HG02759 (cell line): ENCODE data around the gene CATSPERD.

Source experiments
- ATAC-seq: cut with Tn5 transposase; IDR thresholded peaks from one replicate; pipeline ENCODE4 v1.9.1; 2021; ENCODE audit warnings: mild to moderate bottlenecking, moderate library complexity; ENCODE audit not compliant: unreplicated experiment

CATSPERD gene

DNA sequence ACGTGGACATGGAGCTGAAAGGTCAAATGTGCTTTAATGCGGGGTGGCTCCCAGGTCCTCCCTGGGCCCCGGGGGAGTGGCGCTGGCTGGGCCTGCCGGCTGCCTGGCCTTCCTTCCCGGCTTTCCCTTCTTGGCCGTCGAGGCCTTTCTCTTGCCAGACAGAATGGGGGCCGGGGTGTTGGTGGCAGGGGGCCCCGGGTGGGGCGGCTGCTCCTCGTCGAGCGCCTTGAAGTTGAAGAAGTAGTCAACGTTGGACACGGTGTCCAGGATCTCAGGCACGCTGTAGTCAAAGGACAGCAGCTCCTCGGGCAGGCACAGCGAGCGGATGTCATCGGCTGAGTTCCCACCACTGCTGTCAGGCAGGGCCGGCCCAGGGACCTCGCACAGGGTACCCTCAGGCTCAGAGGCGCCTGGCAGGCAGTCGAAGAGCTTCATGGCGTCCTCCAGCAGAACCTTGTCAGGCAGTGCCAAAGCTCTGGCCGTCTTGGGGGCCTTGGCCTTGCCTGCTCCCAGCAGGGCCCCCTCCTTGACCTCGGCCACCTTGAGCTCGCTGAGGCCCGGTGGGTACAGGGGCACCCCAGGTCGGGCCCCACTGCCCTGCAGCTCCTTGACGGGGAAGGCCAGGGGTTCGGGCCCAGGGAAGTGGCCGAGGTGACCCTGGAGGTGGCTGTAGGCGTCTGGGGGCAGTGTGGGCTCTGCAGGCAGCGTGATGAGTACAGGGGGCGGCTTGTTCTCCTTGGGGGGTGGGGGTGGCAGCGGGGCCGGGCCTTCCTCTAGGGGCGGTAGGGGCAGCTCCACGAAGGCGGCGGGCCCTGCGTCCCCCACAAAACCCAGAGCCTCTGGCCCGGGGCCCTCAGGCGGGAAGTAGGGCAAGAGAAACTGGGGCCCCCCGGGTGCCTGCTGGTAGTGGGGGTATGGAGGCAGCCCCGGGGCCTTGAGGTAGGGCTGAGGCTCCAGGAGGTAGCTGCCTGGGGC lies 62.8 kb downstream of the CATSPERD start:
- ATAC-seq = no peak

DNA sequence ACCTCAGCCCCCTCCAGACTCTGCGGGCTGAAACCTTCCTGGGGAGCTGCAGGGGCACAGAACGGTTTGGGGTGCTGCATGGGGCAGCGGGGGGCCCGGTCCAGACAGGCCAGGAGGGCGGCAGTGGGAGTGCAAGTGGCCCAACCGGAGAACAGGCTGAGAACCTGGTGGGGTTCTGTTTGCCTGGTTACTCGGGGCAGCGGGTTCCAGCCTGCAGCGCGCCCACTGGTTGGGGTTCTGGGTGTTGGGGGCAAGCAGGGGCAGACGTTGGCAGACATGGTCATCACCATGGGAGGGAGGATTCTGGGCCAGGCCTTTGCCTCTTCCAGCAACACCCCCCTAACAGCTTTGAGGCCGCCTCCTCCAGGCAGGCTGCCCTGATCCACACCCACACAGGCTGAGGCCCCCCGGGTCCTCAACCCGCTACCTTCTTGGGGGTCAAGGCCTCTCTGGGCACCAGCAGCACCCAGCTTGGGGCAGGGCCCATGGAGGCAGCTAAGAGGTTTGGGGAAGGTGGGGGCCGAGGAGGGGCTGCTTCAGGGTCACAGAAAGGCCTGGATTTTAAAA lies 64.2 kb downstream of the CATSPERD start, which contains the start of gene PRR22:
Gene PRR22, minus strand, starts transcription at position 166 of the 567 bp plus-strand sequence. Its CDS starts 86 bp downstream, at position 80.
- no peak for ATAC-seq

- no peak for ATAC-seq
Measured at GRCh38 chr19:5785423-5785822, 65.0 kb downstream of the CATSPERD start.

DNA sequence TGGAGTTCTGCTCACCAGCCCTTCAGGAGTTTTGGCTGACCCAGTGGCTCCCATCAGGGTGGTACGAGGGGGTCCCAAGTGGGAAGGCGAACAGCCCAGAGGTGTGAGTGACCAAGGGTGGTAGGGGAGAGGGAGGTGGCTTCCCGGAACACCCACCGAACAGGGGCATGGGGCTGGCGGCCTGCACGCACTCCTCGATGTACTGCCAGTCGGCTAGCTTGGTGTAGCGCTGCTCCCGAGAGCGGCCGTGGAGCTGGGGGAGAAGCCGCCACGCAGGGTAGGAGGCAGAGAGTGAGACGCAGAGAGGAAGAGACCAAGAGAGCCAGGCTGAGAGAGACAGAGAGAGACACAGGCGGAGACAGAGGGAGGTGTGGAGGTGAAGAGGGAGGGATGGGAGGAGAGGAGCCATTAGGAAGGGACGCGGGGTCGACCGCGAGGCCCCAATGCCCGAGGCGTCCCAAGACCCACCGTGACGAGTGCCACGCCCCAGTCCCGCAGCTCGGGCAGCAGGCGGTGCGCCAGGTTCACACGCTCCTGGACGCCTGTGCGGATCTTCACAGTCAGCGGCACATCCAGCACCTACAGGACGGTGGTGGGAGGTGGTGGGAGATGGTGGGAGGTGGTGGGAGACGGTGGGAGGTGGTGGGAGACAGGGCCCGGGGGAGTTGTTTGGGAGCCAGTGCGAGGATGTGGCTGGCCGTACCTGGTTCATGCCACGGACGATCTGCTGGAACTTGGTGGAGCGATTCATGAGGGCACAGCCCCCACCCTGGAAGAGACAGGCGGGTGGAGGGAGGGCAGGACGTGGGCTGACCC lies 66.4 kb downstream of the CATSPERD start:
- ATAC-seq = no peak

GRCh38 chr19:5787409-5788182 lies 67.2 kb downstream of the CATSPERD start:
- ATAC-seq = no peak

DNA sequence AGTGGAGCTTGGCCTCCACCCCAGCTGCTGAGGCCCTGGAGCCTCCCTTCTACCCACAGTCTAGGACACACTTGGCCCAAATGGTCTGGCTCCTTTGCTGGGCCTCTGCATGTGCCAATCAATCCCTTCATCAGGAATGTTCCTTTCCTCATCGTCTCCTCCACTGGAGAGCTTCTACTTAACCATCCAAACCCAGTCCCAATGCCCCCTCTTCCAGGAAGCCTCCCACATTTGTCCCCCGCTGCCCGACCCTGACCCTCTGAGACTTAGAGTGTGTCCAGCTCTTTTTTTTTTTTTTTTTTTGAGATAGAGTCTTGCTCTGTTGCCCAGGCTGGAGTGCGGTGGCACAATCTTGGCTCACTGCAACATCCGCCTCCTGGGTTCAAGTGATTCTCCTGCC lies 68.0 kb downstream of the CATSPERD start:
- ATAC-seq = no peak

GRCh38 chr19:5789351-5789761 lies 68.9 kb downstream of the CATSPERD start:
- ATAC-seq = no peak

DNA sequence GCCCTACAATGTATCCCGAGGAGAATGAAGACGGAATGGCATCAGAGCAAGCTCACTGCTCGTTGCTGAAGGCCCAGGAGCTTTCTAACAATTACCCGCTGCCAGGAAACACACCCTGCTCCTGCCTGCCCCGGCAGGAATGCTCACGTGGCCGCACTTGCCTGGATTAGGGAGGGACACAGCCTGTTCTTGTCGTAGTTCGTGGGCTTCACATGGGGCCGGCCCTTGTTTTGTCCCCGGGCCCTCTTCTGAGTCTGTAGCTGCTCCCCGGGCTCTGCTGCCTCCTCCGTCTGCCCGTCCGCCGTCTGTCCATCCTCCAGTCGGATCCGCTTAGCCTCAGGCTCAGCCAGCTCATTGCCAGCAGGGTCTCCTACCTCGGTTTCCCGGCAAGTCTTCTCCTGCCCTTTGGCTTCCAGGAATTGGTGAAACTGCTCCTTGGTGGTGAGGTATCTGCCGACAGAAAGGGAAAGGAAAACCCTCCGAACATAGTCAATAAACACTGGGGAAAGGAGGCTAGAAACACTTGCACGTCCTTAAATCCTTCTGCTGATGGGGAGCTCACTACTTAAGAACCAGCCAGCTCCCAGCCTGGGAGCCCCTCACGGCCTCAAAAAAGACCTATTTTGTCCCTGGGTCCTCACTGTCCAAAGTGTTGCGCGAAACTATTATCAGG lies 69.6 kb downstream of the CATSPERD start:
- ATAC-seq = no peak

DNA sequence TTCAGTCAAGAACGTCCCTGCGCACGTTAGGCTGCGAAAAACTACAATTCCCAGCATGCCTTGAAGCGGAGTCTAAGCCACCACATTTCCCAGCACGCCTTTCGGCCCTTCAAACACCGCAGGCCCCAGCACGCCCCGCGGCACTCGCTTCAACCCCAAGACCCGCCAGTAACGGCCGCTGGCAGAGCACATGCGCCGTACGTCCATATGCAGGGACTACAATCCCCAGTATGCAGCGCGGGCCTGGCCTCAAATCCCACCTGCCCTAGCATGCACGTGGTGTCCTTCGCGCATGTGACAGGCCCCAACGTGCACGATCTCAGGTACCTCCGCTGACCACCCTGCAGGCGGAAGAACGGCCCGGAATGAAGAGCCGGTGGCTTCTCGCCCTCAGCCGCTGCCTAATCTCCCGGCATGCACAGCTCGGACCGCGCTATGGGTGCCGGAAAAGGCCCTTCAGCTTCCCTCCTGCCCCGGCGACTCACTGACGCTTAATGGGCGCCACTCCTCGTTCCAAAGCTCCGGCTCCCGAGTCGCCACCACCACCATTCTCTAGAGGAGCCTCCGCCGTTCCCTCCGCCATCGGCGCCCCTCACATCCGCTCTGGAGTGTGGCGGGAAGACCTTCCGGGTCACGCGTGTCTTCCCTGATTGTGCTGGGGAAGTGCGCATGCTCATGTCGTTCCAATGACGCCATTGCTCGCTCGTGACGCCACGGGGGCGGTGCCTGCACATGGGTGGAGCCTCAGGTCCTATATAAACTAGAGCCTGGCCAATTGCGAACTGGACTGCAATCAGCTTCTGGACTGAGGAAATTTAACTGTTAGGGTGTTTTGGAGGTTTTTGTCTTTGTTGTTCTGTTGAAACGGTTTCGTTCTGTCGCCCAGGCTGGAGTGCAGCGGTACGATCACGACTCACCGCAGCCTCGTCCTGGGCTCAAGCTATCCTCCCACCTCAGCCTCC lies 70.4 kb downstream of the CATSPERD start, which contains the start of gene DUS3L:
Gene DUS3L, minus strand, starts transcription at position 605 of the 962 bp plus-strand sequence. Its CDS starts 22 bp downstream, at position 583.
- ATAC-seq = peak; percentile 89

DNA sequence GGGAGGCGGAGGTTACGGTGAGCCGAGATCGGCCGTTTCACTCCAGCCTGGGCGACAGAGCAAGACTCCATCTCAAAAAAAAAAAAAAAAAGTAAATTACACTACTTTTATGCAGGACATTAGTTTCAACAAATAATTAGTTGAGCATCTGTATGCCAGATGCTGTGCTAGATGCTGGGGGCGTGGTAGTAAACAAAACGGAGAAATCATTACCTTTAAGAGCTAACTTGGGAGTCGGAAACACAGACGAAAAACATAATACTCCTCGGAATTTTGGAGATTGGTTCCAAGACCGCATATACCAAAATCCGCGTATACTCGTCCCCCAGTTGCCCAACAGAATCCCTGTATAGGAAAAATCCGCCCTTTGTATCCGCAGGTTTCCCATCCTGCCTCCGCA lies 71.8 kb downstream of the CATSPERD start:
- ATAC-seq = no peak

DNA sequence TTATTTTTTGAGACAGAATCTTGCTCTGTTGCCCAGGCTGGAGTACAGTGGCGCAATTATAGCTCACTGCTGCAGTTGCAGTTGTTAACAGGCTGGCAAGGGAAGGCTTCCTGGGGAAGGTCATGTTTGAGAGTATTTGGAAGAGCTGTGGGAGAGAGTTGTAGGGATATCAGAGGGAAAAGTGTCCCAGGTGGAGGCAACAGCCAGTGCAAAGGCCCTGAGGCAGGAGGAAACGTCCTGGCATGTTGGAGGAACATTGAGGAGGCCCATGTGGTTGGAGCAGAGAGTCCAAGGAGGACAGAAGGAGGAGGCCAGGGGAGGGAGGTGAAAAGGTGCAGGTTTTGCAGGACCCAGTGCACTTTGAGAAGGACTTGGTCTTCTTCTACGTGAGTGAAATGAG lies 72.8 kb downstream of the CATSPERD start:
- no peak for ATAC-seq

- ATAC-seq = no peak
Measured at GRCh38 chr19:5795382-5795919, 75.0 kb downstream of the CATSPERD start.

DNA sequence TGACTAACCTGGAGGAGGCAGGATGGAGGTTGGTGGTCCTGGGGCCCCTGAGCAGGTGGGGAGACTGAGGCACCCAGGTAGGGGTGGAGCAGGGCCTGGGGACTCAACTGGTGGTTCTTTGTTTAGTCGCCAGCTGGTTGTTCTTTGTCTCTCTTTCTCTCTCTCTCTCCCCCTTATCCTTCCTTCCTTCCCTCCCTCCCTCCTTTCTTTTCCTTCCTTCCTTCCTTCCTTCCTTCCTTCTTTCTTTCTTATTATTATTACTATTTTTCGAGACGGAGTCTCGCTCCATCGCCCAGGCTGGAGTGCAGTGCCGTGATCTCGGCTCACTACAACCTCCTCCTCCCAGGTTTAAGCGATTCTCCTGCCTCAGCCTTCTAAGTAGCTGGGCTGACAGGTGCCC lies 77.8 kb downstream of the CATSPERD start:
- ATAC-seq = no peak

- no peak for ATAC-seq
Measured at GRCh38 chr19:5799247-5800241, 79.1 kb downstream of the CATSPERD start.

DNA sequence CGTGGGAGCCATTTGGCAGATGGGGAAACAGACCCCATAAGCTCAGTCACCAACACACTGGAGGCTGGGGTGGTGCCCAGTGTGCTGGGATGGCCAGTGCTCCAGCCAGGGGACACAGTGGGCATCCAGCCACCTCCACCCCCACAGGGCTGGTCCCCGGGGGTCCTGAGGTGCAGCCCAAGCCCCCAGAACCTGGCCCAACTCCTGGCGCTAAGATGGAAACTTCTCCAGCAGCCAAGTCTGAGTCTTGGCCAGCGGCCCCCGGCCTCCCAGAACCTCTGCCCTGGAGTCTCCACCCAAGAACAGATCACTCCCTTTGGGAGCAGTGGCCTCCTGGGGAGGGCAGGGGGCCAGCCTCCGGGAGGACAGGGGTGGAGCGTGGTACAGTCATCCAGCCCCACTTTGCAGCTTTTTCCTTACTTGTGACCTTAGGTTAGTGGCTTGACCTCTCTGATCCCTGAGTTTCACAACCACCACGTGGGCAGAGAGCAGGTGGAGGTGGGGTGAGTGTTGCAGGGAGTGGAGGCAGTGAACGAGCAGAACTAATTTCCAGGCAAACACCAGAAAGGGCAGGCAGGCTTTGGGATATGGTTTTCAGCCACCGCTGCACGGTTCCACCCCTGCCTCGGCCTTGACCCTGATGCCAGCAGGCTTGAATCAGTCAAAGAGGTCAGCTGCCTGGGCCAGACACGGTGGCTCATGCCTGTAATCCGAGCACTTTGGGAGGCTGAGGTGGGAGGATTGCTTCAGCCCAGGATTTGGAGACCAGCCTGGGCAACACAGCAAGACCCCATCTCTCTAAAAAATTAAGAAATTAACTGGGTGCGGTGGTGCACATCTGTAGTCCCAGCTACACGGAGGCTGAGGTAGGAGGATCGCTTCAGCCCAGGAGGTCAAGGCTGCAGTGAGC lies 80.2 kb downstream of the CATSPERD start:
- ATAC-seq = no peak
